ENCODE data around the gene GADD45A.

DNA sequence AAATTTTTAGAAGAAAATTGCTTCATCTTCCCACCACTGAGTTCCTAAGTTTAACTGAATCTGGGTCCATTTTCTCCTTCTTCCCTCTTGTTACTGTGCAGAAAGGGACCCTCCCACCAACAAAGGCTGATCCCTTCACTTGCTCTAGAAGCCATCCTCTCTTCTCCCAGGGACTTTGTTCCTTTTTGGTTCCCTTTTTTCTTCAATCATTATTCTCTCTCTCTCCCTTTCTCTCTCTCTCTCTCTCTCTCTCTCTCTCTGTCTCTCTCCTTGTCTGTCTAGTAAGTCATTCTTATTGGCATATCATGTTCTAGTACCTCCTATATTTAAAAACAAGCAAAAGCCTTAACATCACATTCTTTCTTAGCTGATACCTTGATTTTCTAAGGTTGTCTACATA lies 31.7 kb upstream of the GADD45A start:
- TF ChIP-seq, protein P1, sequence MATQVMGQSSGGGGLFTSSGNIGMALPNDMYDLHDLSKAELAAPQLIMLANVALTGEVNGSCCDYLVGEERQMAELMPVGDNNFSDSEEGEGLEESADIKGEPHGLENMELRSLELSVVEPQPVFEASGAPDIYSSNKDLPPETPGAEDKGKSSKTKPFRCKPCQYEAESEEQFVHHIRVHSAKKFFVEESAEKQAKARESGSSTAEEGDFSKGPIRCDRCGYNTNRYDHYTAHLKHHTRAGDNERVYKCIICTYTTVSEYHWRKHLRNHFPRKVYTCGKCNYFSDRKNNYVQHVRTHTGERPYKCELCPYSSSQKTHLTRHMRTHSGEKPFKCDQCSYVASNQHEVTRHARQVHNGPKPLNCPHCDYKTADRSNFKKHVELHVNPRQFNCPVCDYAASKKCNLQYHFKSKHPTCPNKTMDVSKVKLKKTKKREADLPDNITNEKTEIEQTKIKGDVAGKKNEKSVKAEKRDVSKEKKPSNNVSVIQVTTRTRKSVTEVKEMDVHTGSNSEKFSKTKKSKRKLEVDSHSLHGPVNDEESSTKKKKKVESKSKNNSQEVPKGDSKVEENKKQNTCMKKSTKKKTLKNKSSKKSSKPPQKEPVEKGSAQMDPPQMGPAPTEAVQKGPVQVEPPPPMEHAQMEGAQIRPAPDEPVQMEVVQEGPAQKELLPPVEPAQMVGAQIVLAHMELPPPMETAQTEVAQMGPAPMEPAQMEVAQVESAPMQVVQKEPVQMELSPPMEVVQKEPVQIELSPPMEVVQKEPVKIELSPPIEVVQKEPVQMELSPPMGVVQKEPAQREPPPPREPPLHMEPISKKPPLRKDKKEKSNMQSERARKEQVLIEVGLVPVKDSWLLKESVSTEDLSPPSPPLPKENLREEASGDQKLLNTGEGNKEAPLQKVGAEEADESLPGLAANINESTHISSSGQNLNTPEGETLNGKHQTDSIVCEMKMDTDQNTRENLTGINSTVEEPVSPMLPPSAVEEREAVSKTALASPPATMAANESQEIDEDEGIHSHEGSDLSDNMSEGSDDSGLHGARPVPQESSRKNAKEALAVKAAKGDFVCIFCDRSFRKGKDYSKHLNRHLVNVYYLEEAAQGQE (IDR thresholded peaks at IDR 0.05), result no peak
- TF ChIP-seq GABPA (IDR thresholded peaks at IDR 0.05 in 1 of 2, conservative IDR thresholded peaks at IDR 0.05 in 1 of 2), result no peak
- TF ChIP-seq, protein P2, sequence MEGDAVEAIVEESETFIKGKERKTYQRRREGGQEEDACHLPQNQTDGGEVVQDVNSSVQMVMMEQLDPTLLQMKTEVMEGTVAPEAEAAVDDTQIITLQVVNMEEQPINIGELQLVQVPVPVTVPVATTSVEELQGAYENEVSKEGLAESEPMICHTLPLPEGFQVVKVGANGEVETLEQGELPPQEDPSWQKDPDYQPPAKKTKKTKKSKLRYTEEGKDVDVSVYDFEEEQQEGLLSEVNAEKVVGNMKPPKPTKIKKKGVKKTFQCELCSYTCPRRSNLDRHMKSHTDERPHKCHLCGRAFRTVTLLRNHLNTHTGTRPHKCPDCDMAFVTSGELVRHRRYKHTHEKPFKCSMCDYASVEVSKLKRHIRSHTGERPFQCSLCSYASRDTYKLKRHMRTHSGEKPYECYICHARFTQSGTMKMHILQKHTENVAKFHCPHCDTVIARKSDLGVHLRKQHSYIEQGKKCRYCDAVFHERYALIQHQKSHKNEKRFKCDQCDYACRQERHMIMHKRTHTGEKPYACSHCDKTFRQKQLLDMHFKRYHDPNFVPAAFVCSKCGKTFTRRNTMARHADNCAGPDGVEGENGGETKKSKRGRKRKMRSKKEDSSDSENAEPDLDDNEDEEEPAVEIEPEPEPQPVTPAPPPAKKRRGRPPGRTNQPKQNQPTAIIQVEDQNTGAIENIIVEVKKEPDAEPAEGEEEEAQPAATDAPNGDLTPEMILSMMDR (IDR thresholded peaks at IDR 0.05; ENCODE audit: low read depth, low read length, missing input control), result no peak
- no peak for TF ChIP-seq JUND (IDR thresholded peaks at IDR 0.05)
- TF ChIP-seq RAD21 (IDR thresholded peaks at IDR 0.05), result no peak
